ENCODE measurements around the gene KRTAP1-5.
"Not testable (repeated sequence)": the region's sequence is repeated elsewhere in the genome, so short reads cannot be mapped to it uniquely, and the experiment has no call there.

Gene KRTAP1-5

GRCh38 chr17:41059276-41060051 is 32.5 kb upstream of the KRTAP1-5 start:
- H3K4me3 ChIP-seq; in situ Hi-C loops (cut with MboI; ENCODE audit: low sequenced_read_pairs); H3K36me3 ChIP-seq (replicated peaks); H3K27me3 ChIP-seq (ENCODE audit: low read depth); DNase-seq (ENCODE audit: low spot score in 2 of 2); H3K4me1 ChIP-seq; H3K9me3 ChIP-seq: not testable (repeated sequence)

DNA sequence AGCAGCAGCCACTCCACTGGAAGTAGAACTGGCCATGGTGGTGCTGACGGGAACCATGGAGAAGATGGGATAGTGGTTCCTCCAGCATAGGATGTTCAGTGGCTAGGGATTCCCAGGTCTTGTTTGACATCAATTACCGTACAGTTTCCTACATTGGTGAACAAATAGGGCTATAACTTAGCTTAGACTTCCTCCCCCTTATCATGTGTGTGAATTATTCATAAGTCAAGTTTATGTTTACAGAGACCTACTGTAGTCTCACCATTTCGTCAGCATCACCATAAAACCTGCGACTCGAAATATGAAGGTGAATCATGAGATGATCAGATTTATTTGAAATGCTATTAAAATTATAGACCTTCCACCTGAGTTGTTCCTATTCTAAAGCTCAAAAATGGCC is 31.7 kb upstream of the KRTAP1-5 start:
- H3K36me3 ChIP-seq (replicated peaks): no peaks in the 10 kb centered on the region
- no peaks in the 10 kb centered on the region for H3K4me1 ChIP-seq
- H3K9me3 ChIP-seq: no peaks in the 10 kb centered on the region
- H3K27me3 ChIP-seq (ENCODE audit: low read depth): 0 out of 2 replicates have a peak, but pooled peaks cover 3% of the 10 kb centered on the region
- H3K4me3 ChIP-seq: no peak overlapping the region
- in situ Hi-C loops (cut with MboI; ENCODE audit: low sequenced_read_pairs): no loop called here
- DNase-seq (ENCODE audit: low spot score in 2 of 2): no peak

GRCh38 chr17:41057547-41057946 is 30.5 kb upstream of the KRTAP1-5 start:
- Histone ChIP-seq H3K36me3 (replicated peaks) (no peaks in the 10 kb centered on the region), H3K4me1 (no peaks in the 10 kb centered on the region), H3K27me3 (ENCODE audit: low read depth) (0 out of 2 replicates have a peak, but pooled peaks cover 3% of the 10 kb centered on the region), H3K9me3 (no peaks in the 10 kb centered on the region), H3K4me3 (no peak overlapping the region)
- in situ Hi-C loops (cut with MboI; ENCODE audit: low sequenced_read_pairs): no loop called here
- DNase-seq (ENCODE audit: low spot score in 2 of 2): no peak

- H3K4me3 ChIP-seq; H3K27me3 ChIP-seq (ENCODE audit: low read depth); H3K36me3 ChIP-seq (replicated peaks); H3K9me3 ChIP-seq; H3K4me1 ChIP-seq; in situ Hi-C loops (cut with MboI; ENCODE audit: low sequenced_read_pairs); DNase-seq (ENCODE audit: low spot score in 2 of 2): not testable (repeated sequence)
These were observed 28.1 kb upstream of the KRTAP1-5 start, which contains the start of gene KRTAP2-2 for GRCh38 chr17:41055130-41055529. Gene KRTAP2-2, minus strand, starts transcription at chr17:41055230. Its CDS starts 19 bp downstream, at chr17:41055211.

DNA sequence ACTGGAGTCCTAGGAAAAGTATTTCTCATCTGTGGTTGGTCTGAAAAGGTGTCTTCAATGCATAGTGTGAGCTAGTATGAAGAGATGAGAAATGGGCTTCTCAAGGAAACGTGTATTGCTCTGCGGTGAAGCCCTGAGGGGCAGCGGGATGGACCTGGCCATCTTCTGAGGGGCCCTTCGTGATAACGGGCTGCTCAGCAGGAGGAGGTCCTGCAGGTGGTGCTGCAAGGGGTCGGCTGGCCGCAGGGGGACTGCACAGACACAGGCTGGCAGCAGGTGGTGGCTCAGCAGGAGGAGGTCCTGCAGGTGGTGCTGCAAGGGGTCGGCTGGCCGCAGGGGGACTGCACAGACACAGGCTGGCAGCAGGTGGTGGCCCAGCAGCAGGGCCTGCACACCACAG is 27.5 kb upstream of the KRTAP1-5 start:
- DNase-seq (ENCODE audit: low spot score in 2 of 2); H3K27me3 ChIP-seq (ENCODE audit: low read depth); H3K4me1 ChIP-seq; in situ Hi-C loops (cut with MboI; ENCODE audit: low sequenced_read_pairs); H3K4me3 ChIP-seq; H3K9me3 ChIP-seq; H3K36me3 ChIP-seq (replicated peaks): not testable (repeated sequence)

DNA sequence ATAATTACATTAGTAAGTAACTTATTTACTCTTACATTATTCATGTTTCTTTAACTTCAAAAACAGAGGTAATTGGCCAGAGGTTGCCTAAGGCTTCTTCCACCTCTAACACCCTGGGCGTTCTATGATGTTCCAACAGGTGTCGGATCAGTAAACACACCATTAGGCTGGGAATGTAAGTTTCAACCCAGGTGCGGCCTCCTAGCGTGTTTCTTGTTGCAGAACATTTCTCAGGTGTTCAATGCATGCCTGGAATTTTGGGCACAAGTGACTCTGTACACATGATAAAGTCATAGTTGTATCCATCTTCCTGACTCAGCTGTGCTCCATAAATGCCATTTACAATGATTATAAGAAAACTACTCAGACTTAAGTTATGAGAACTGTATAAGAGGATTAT is 27.0 kb upstream of the KRTAP1-5 start:
- no peaks in the 10 kb centered on the region for H3K9me3 ChIP-seq
- DNase-seq (ENCODE audit: low spot score in 2 of 2): no peak
- H3K4me1 ChIP-seq: peaks cover 3% of the 10 kb centered on the region; the same call in 1 of the 2 replicates
- H3K27me3 ChIP-seq (ENCODE audit: low read depth): 0 out of 2 replicates have a peak, but pooled peaks cover 3% of the 10 kb centered on the region
- no peaks in the 10 kb centered on the region for H3K36me3 ChIP-seq (replicated peaks)
- no peak overlapping the region for H3K4me3 ChIP-seq
- in situ Hi-C loops (cut with MboI; ENCODE audit: low sequenced_read_pairs): no loop called here

GRCh38 chr17:41052566-41052965 is 25.6 kb upstream of the KRTAP1-5 start:
- Histone ChIP-seq H3K27me3 (ENCODE audit: low read depth) (0 out of 2 replicates have a peak, but pooled peaks cover 2% of the 10 kb centered on the region), H3K4me3 (no peak overlapping the region), H3K9me3 (no peaks in the 10 kb centered on the region), H3K36me3 (replicated peaks) (no peaks in the 10 kb centered on the region), H3K4me1 (peaks cover 11% of the 10 kb centered on the region; the same call in 1 of the 2 replicates)
- DNase-seq (ENCODE audit: low spot score in 2 of 2): no peak
- in situ Hi-C loops (cut with MboI; ENCODE audit: low sequenced_read_pairs): no loop called here

- Histone ChIP-seq H3K9me3 (no peaks in the 10 kb centered on the region; the same call in 1 of the 2 replicates), H3K4me3 (no peak overlapping the region), H3K27me3 (ENCODE audit: low read depth) (no peaks in the 10 kb centered on the region), H3K4me1 (peaks cover 11% of the 10 kb centered on the region; the same call in 1 of the 2 replicates), H3K36me3 (replicated peaks) (no peaks in the 10 kb centered on the region)
- in situ Hi-C loops (cut with MboI; ENCODE audit: low sequenced_read_pairs): no loop called here
- no peak for DNase-seq (ENCODE audit: low spot score in 2 of 2)
These were observed 22.1 kb upstream of the KRTAP1-5 start for GRCh38 chr17:41049110-41049509.

- DNase-seq (ENCODE audit: low spot score in 2 of 2): peak; percentile 11 to 37
- H3K4me3 ChIP-seq: no peak overlapping the region
These were observed 21.4 kb upstream of the KRTAP1-5 start for GRCh38 chr17:41048441-41048840.

DNA sequence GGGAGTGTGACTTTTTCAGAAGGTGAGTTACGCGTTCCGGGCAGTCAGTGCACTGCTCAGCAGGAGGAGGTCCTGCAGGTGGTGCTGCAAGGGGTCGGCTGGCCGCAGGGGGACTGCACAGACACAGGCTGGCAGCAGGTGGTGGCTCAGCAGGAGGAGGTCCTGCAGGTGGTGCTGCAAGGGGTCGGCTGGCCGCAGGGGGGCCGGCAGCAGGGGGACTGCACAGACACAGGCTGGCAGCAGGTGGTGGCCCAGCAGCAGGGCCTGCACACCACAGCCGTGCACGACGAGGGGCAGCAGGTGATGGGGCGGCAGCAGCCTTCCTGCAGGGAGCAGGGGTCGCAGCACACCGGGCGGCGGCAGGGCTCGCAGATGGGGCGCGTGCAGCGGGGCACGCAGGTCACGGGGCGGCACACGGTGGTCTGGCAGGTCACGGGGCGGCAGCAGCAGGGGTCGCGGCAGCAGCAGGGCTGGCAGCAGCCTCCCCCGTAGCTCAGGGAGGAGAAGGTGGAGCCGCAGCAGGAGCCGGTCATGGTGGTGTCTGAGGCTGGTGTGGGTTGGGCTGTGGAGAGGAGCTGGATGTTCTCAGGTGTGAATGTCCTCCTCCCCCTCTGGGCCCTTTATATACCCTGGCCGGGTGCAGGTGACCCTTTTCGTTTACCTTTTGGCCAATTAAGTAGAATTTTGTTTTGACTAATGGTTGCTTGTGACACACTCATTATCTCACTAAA is 19.9 kb upstream of the KRTAP1-5 start, which contains the start of gene KRTAP2-1:
TSS of gene KRTAP2-1 (minus strand) at position 582 of the 731 bp plus-strand sequence. CDS start at position 533, 49 bp downstream.
- H3K4me3 ChIP-seq; H3K27me3 ChIP-seq (ENCODE audit: low read depth); in situ Hi-C loops (cut with MboI; ENCODE audit: low sequenced_read_pairs); DNase-seq (ENCODE audit: low spot score in 2 of 2); H3K9me3 ChIP-seq; H3K36me3 ChIP-seq (replicated peaks): not testable (repeated sequence)
- H3K4me1 ChIP-seq: peaks cover 11% of the 10 kb centered on the region; the same call in 1 of the 2 replicates

More at GRCh38 chr17:41048441-41048840, 21.4 kb upstream of the KRTAP1-5 start:
- in situ Hi-C loops (cut with MboI; ENCODE audit: low sequenced_read_pairs): no loop called here
- H3K36me3 ChIP-seq (replicated peaks): no peaks in the 10 kb centered on the region
- peaks cover 11% of the 10 kb centered on the region; the same call in 1 of the 2 replicates for H3K4me1 ChIP-seq
- no peaks in the 10 kb centered on the region for H3K27me3 ChIP-seq (ENCODE audit: low read depth)
- no peaks in the 10 kb centered on the region; the same call in 1 of the 2 replicates for H3K9me3 ChIP-seq

DNA sequence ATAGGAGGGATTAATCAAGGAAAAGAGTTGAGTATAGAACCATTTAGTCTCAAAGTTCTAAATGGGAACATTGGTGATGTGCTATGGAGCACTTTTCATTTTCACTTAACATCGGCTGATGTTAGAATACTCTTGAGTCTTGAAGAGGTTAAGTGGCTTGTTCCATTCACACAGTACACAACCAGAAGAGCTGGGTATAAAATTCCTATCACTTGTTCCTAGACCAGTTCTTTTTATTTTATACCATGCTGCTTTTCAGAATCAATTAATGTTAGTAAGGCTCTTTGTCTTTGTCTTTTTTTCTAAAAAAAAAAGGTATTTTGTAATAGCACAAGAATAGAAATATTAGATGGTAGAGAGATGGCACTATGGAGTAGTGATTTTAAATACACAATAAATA is 15.9 kb upstream of the KRTAP1-5 start:
- DNase-seq (ENCODE audit: low spot score in 2 of 2): no peak
- H3K9me3 ChIP-seq: no peaks in the 10 kb centered on the region; the same call in 1 of the 2 replicates
- H3K36me3 ChIP-seq (replicated peaks): no peaks in the 10 kb centered on the region
- no peak overlapping the region for H3K4me3 ChIP-seq
- in situ Hi-C loops (cut with MboI; ENCODE audit: low sequenced_read_pairs): no loop called here
- peaks cover 5% of the 10 kb centered on the region; the same call in 1 of the 2 replicates for H3K27me3 ChIP-seq (ENCODE audit: low read depth)
- H3K4me1 ChIP-seq: peaks cover 4% of the 10 kb centered on the region

- H3K4me3 ChIP-seq; H3K36me3 ChIP-seq (replicated peaks); DNase-seq (ENCODE audit: low spot score in 2 of 2); in situ Hi-C loops (cut with MboI; ENCODE audit: low sequenced_read_pairs); H3K9me3 ChIP-seq: not testable (repeated sequence)
- peaks cover 10% of the 10 kb centered on the region for H3K4me1 ChIP-seq
- H3K27me3 ChIP-seq (ENCODE audit: low read depth): peaks cover 13% of the 10 kb centered on the region; the same call in 1 of the 2 replicates
These were observed 14.0 kb upstream of the KRTAP1-5 start, which contains the start of gene KRTAP1-1 for GRCh38 chr17:41040783-41041571. Gene KRTAP1-1, minus strand, starts transcription at chr17:41041450. Its CDS starts 53 bp downstream, at chr17:41041397.

GRCh38 chr17:41037853-41038350 is 10.9 kb upstream of the KRTAP1-5 start:
- H3K36me3 ChIP-seq (replicated peaks): no peaks in the 10 kb centered on the region
- in situ Hi-C loops (cut with MboI; ENCODE audit: low sequenced_read_pairs): no loop called here
- peaks cover 10% of the 10 kb centered on the region for H3K4me1 ChIP-seq
- peaks cover 13% of the 10 kb centered on the region; the same call in 1 of the 2 replicates for H3K27me3 ChIP-seq (ENCODE audit: low read depth)
- no peak overlapping the region for H3K4me3 ChIP-seq
- H3K9me3 ChIP-seq: no peaks in the 10 kb centered on the region
- peak; percentile 77 to 96 for DNase-seq (ENCODE audit: low spot score in 2 of 2)

Measured in HAP-1 (cell line).